GM19438 (cell line): Measurements from ENCODE around the gene PRRG3.
A peak's percentile ranks its signal among the peaks of the same experiment; 100 is the strongest.
"Not testable (repeated sequence)": the region's sequence is repeated elsewhere in the genome, so short reads cannot be mapped to it uniquely, and the experiment has no call there.

ENCODE experiments used
- ATAC-seq: cut with Tn5 transposase; IDR thresholded peaks from one replicate; pipeline ENCODE4 v1.9.1; 2021; ENCODE audit warnings: low read depth; ENCODE audit not compliant: unreplicated experiment

PRRG3 gene

DNA sequence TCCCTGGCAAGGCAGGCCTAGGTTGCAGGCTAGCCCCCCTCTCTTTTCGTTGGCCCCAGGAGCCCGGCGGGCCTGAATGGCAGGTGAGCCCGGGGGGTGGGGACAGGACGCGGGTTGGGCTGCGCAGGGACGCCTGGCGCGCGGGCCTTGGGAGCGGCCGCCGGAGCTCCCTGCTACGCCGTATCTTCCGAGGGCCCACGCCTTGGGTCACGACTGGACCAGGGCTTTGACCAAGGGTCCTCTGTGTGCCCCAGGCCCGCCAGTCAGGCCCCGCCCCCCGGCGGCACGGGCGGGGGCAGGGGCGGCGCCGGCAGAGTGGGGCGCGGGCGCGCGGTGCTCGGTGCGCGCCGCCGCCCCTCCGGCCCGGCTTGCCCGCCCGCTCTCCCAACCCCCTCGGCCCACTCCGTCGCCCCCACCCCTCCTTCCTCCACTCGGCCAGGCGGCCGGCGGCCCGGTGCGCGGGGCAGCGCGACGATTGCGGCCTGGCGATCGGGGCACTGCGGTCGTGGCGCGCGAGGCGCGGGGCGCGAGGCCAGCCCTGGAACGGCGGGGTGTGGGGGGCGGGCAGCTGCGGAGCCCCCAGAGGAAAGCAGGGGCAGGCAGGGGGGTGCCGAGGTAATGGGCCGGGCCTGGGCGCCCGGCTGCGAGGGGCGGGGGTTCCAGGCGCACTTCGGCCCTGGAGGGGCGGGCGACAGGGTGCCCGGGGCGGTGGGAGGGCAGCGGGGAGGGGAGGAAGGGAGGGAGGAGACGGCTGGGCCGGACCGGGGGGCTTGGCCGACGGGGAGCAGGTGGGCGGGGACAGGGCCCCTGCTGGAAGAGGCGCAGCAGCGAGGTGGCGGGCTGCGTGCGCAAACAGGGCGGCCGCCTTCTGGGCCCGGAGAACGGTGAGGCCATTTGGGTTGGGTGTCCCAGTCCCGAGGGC lies at the start of gene PRRG3:
Gene PRRG3 (plus strand): TSS at position 798 of the 922 bp plus-strand sequence. CDS start 3,357 bp downstream, outside the sequence.
- no peak for ATAC-seq

DNA sequence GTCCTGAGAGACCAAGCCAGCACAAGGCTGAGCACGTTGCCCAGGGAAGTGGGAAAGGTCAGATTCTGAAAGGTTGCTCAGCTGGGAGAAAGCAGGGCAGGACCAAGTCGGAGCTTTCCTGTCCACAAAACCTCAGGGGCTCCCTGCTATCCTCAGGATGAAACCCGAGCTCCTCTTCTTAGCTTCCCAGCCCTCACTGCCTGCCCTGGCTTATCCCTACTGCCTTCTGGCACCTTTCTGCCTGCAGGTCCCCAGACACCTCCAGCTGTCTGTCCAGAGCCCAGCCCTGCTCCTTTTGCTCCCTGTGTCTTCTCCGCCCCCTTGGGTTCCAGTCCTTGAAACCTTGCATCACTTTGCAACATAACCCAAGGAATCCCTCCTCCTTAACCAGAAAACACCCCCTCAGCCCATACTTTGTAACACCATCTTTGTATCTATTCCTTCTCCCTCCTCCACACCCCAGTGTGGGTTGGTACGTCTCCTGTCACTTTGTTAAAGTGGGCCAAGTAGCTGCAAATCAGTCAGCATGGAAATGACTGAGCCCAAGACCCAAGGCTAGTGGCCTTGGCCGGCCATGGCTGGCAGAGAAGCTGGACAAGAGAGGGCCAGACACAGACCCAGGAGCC lies 20.0 kb upstream of the PRRG3 start:
- ATAC-seq = no peak

DNA sequence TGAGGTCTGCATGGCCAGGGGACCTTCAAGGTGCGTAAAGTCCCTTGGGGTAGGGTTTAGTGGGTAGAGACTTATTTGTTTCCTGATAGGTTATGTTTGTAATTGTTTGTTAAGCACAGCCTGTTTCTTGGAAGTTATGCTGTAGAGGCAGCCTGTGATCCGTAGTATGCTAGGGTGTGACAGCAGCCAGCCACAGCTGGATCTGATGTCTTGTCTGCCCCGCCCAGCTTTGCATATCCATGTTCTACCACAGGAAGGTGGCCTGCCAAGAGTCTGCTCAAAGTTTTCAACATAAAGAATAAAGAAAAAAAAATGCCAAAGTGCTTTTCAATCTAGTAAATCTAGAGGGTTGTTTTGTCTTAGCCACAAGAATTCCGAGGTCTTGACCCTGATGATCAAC lies 19.1 kb upstream of the PRRG3 start:
- ATAC-seq = no peak

DNA sequence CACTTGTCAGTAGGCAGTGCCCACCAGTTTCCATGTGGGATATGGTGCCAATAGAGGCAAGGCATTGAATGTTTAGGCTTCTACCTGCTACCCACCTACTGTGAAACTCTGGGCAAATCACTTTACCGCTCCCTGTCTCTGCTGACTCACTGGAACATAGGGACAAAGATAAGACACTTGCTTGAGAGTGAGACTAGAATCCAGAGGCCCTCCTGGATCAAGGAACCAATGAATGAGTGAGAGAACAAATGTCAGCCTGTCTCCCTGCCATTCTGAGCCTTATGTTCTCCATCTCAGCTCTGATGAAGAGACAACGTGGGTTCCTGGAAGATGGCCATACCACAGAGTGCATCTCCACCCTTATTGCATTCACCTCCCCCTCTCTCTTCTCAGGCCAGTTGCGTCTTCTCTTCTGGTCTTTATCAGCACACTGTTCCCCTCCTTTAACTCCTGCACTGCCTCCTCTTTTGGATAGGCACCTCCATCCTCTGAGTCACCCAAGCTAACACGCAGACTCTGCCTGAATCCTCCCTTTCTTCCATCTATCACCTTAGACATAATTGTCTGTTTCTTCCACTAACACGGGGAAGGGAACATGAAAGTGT lies 15.4 kb upstream of the PRRG3 start:
- ATAC-seq = no peak

DNA sequence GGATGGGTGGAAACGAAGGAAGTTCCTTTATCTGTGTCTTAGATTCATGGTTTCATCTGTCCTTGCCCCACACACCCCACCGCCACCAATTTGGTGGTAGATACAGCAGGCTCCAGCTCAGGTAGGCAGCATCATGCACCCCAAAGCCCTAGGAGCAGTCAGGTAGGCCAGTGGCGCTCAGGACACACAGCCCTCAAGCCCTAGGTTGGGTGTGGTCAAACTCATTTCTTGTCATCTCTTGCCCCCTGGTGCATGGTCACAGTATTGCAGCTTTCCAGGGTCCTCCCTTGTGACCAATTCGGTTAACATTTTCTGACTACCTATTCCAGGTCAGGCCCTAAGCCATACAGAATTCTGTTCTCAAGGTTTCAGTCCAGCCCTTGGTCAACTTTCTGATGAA lies 14.5 kb upstream of the PRRG3 start:
- ATAC-seq = peak; percentile 95

DNA sequence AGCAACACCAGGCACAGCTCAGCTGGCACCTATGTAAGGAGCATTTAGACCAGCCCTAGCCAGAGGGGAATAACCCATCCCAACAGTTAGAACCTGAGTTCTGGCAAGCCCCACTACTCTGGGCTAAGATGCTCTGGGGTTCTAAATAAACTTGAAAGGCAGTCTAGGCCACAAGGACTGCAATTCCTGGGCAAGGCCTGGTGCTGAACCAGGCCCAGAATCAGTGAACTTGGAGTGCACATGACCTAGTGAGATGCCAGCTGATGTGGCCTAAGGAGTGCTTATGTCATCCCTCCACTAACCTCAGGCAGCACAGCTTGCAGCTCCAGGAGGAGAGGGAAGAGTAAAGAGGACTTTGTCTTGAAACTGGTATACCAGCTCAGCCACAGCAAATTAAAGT lies 7.6 kb upstream of the PRRG3 start:
- no peak for ATAC-seq

DNA sequence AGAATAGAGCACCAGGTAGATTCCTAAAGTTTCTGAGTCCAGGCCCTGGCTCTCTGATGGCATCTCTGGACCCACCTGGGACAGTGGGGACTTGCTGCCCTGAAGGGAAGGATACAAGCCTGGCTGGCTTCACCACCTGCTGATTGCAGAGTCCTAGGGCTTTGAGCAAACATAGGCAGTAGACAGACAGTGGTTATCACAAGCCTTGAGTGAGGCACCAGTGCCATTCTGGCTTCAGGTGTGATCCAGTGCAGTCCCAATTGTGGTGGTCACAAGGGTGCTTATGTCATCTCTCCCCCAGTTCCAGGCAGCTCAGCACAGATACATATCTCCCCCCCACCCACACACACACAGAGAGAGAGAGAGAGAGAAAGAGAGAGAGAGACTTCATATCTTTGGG lies 6.6 kb upstream of the PRRG3 start:
- no peak for ATAC-seq

DNA sequence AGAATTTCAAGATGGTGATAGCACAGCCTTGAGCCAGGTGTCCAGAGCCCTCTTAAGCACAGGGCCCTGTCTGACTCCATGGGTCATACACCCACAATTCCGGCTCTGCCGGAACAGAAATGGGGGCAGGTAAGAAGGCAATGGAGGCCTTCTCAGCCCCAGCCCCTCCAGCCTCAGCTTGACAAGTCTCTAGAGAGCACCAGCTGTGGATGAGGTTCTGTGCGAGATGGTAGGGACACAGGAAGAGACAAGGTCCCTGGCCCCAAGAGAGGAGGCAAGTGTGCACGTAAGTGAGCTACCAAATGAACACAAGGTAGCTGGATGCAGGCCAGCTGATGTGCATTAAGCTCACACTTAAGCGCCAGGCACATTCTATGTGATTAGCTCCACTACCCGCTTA lies 2.4 kb upstream of the PRRG3 start:
- ATAC-seq = no peak

DNA sequence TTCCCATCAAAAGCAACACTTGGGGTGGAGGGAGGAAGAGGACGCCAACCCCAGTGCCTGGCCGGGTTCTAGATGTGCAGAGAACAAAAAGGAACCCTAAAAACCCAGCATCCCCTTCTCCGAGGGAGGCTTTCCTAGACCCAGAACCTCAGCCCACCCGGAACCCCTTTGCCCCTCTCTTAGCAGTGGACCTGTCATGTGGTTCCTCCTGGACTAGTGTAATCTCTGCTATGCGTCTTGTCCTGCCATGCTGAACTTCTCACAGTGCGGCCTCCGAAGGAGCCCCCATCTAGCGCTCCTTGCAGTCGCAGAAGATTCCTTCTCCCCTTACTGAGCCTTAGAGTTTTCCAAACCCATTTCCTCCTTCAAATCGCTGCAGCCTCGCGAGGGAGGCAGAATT lies 1.1 kb upstream of the PRRG3 start:
- ATAC-seq = no peak

DNA sequence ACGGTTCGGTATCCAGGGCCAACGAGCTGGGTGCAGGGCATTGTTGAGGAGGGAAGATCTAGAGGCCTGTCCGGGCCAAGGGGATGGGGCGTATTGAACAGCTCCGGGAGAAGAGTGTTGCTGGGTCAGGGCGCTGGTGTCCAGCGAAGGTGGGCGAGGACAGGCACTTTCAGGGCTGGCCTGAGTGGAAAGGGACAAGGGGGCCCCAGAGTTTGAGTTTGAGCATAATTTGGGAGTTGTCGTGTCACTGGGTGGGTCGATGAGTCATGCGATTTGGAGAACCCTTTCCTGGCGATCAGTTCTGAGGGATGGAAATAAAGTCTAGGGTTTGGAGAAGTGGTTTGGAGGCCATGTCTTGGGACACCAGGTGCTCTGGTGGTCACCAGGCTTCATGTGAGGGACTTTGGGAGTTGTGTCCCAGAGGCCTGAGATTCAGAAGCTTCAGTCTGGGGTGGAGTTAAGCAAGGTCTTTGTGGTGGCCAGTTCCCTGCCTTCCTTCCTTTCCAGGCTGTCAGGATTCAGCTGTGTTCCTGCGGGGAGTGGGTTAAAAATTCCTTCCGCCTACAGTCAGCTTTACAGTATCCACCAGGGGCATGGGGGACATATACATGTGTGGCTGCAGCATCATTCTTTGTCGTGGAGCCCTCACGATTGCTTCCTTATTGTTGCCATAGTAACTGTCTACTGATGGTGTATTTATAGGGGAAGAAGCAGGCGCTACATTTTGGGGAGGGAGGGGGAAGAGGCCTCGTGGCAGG lies 504 bp downstream of the PRRG3 start:
- ATAC-seq = no peak

DNA sequence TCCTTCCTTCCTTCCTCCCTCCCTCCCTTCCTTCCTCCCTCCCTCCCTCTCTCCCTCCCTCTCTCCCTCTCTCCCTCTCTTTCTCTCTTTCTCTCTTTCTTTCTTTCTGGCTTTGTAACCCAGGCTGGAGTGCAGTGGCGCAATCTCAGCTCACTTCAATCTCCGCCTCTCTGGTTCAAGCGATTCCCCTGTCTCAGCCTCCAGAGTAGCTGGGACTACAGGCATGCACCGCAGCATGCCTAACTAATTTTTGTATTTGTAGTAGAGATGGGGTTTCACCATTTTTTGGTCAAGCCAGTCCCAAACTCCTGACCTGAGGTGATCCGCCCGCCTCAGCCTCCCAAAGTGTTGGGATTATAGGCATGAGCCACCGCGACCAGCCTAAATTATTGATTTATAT lies 1.8 kb downstream of the PRRG3 start:
- not testable (repeated sequence) for ATAC-seq

DNA sequence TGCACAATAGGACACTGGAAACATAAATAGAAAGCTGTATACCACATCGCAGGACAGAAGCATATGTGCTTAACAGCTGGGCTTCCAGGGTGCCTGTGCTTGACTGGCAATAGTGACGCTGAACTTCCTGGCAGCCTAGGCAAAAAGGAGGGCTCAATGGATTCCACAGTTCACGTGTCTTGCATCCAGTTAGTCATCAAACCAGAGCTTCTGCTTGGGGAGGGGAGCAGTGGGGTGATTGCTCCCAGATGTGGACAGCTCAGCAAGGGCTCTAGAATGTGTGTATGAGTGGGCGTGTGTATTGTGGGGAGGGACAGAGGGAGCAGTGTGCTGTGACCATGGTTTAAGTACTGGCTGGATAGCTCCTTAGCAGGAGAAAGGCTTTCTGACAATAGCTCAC lies 2.3 kb downstream of the PRRG3 start:
- ATAC-seq = no peak

DNA sequence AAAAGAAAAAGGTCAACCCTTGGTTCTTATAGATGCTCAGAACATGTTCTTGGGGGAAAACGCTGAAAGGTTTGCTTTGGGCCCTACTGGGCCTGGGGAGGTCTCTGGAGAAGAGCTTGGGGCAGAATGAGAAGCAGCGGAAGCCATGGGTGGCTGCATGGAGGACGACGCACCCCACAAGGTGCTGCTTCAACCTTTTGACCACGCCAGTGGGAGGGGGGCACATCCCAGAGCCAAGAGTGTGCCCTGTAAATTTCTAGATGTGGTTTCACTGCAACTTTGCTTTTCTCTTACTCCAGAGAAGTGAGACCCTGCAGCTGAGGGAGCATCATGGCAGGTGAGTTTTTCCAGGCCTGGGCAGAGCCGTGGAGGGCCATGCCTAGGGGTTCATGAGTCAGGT lies 3.2 kb downstream of the PRRG3 start:
- ATAC-seq = no peak

DNA sequence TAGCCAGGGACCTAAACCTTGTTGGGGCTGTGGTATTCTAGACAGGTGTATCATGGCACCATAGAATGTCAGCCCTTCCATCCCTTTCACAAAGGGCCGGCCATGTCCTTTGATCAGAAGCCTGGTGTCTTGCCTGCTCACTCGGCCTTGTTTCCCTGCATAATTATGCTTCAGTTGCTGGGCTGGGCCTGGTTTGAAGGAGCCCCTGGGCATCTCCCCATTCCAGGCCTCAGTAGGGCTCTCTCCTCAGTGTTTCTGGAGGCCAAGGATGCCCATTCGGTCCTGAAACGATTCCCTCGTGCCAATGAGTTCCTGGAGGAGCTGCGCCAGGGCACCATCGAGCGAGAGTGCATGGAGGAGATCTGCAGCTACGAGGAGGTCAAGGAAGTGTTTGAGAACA lies 4.5 kb downstream of the PRRG3 start:
- no peak for ATAC-seq

DNA sequence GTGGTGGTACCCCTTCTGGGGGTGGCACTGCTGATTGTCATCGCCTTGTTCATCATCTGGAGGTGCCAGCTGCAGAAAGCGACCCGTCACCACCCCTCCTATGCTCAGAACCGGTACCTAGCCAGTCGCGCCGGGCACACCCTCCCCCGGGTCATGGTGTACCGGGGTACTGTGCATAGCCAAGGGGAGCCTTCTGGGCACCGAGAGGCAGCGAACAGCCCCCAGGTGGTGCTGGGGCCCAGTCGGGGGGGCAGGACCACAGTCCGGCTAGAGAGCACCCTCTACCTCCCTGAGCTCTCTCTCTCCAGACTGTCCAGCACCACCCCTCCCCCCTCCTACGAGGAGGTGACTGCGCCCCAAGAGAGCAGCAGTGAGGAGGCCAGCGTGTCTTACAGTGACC lies 5.3 kb downstream of the PRRG3 start:
- ATAC-seq = no peak

DNA sequence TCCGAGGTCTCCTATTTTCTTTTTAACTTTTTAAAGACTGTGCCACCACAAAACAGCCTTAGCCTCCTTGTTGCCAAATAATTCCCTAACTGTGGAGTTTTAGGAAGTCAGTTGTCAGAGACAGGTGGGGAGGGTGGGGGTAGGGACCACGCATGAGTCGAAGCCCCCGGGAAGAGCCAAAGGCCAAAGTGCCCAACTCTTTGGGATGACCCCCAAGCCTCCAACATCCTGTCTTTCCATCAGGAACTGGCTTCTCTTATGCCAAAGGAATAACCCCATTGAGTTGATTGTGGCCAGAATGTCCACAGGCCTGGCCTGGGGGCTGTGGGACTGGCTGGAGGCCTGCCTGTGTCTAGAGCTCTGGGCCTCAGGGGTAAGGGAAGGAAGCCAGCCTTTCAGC lies 5.8 kb downstream of the PRRG3 start:
- ATAC-seq = no peak

DNA sequence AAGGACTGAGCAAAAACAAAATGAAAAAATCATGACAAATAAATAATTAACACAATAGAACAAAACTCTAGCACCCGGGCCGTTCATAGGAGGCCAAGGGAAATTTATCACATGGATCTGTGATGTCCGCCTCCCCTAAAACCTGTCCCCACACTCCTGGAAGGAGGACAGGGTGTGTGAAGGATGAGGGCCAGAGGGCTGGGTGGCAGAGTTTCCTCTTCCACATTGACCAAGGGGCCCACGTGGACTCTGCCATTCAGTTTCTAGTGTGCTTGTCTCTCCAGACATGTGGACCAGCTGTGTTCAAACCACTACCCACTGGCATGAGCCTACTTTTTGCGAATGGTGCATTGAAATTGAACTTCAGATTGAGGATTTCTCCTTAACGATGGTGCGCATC lies 6.3 kb downstream of the PRRG3 start:
- ATAC-seq = no peak

DNA sequence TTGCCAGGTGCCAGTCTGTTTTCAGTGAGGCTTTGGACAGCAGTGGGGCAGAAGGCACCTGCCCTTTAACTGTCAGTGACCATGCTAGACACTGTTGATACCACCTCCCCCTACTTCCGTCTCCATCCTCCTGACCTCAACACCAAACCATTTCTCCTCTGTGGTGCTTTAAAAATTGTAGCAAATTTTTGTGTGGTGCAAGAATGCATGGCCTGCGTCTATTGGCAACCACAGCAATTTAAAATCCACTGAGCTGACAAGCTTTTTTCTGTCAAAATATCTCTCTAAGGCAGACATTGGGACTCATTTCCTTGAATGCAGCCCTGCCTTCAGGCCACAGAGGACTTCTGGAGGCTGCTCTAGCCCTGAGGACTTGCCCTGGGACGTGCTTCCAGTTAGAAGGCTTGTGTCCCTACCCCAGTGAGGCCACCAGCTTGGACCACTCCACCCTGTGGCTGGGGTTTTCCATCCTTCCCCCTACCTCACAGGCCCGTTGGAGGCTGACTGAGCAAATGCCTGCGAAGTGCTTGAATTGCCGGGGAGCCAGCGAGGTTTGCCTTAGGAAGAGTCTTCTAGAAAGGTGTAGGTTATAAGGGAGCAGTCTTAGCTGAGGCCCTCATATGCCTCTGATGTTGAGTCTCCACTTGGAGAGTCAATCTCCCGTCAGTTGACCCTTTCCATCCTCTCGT lies 6.9 kb downstream of the PRRG3 start:
- ATAC-seq = no peak

DNA sequence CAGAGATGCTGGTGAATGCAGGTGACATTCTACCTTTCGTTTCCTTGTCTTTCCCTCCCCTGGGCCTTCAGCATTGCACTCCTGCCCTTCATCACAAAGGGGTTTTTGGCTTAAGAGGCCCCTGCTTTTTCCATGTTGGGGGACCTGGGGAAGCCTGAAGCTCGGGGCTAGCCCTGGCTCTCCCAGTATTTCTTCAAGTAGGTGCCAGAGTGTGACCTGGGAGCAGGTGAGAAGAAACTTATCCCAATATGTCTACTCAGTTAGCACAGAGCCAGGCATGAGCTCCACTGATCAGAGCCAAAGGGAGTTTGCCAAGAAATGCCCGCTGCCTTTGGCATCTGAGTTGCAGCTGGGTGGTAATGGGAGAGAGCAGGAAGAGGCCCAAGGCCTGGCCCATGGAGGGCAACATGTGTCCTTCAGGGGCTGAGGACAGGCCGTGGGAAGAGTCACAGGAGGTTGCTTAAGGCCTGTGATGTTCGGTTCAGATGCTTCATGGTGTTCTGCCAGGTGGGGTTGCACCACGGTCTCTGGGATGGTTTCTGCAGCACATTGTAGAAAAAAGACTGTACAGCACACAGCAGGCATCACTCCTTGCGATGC lies 7.6 kb downstream of the PRRG3 start:
- ATAC-seq = no peak

DNA sequence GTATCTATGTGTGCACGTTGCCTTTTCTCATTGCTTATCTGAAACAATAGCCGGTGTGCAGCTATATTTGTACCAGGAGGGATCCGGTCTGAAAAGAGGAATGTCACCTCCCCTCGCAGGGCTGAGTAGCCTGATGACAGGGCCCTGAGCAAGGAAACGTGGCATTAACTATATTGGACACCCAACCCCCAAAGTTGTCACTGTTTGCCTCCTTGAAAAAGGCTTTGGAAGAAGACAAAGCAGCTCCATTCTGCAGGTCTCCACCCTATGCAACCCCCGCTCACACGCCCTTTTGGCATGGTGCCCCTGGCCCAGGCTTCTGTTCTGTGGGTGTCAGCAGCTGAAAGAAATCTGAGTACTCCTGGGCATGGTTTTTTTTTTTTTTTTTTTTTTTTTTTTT lies 8.2 kb downstream of the PRRG3 start:
- no peak for ATAC-seq
